ES-I3 (cell line): ENCODE data around the gene SLC35A5.

Experiments
- H3K36me3 ChIP-seq: 2 replicates; pipeline ENCODE4 v1.6.1; 2013; ENCODE audit warnings: mild to moderate bottlenecking, low read length, control low read depth, moderate library complexity; ENCODE audit not compliant: insufficient read depth
- H3K4me1 ChIP-seq: 2 replicates; pipeline ENCODE4 v1.6.1; 2013; ENCODE audit warnings: mild to moderate bottlenecking, control low read depth, low read length; ENCODE audit not compliant: insufficient read depth
- H3K9ac ChIP-seq: 2 replicates; pipeline ENCODE4 v1.6.1; 2013; ENCODE audit warnings: low read depth, mild to moderate bottlenecking, low read length, moderate library complexity
- H3K9me3 ChIP-seq: 2 replicates; pipeline ENCODE4 v1.6.1; 2013; ENCODE audit warnings: mild to moderate bottlenecking, low read length, moderate library complexity; ENCODE audit not compliant: control insufficient read depth, insufficient read depth

Gene SLC35A5

GRCh38 chr3:112619295-112619694, 57.5 kb downstream of the SLC35A5 start:
- Histone ChIP-seq H3K9ac (no peak overlapping the region), H3K9me3 (no peaks in the 10 kb centered on the region), H3K36me3 (no peaks in the 10 kb centered on the region), H3K4me1 (peaks cover 28% of the 10 kb centered on the region)

GRCh38 chr3:112623213-112623612, 61.4 kb downstream of the SLC35A5 start:
- H3K4me1 ChIP-seq = peaks cover 15% of the 10 kb centered on the region
- H3K36me3 ChIP-seq = no peaks in the 10 kb centered on the region
- no peaks in the 10 kb centered on the region for H3K9me3 ChIP-seq
- H3K9ac ChIP-seq = no peak overlapping the region

- Histone ChIP-seq H3K9me3 (no peaks in the 10 kb centered on the region), H3K9ac (no peak overlapping the region), H3K36me3 (no peaks in the 10 kb centered on the region), H3K4me1 (peaks cover 15% of the 10 kb centered on the region)
Observed at GRCh38 chr3:112623717-112624116, 61.9 kb downstream of the SLC35A5 start.

GRCh38 chr3:112627419-112627818, 65.6 kb downstream of the SLC35A5 start:
- Histone ChIP-seq H3K4me1 (peaks cover 44% of the 10 kb centered on the region), H3K9me3 (no peaks in the 10 kb centered on the region), H3K36me3 (no peaks in the 10 kb centered on the region), H3K9ac (no peak overlapping the region)

GRCh38 chr3:112627919-112628466, 66.1 kb downstream of the SLC35A5 start:
- no peaks in the 10 kb centered on the region for H3K9me3 ChIP-seq
- no peak overlapping the region for H3K9ac ChIP-seq
- H3K36me3 ChIP-seq = no peaks in the 10 kb centered on the region
- H3K4me1 ChIP-seq = peaks cover 46% of the 10 kb centered on the region

GRCh38 chr3:112629425-112629824, 67.6 kb downstream of the SLC35A5 start:
- Histone ChIP-seq H3K4me1 (peaks cover 48% of the 10 kb centered on the region), H3K9me3 (no peaks in the 10 kb centered on the region), H3K36me3 (no peaks in the 10 kb centered on the region), H3K9ac (no peak overlapping the region)

- Histone ChIP-seq H3K36me3 (no peaks in the 10 kb centered on the region), H3K9ac (no peak overlapping the region), H3K4me1 (peaks cover 59% of the 10 kb centered on the region), H3K9me3 (no peaks in the 10 kb centered on the region)
Observed at GRCh38 chr3:112631257-112631656, 69.4 kb downstream of the SLC35A5 start.

GRCh38 chr3:112632596-112632995, 70.8 kb downstream of the SLC35A5 start:
- Histone ChIP-seq H3K9me3 (no peaks in the 10 kb centered on the region), H3K36me3 (no peaks in the 10 kb centered on the region), H3K9ac (0 out of 2 replicates have a peak overlapping the region, but pooled peaks have one; percentile 4), H3K4me1 (peaks cover 59% of the 10 kb centered on the region)

- H3K9me3 ChIP-seq = no peaks in the 10 kb centered on the region
- no peak overlapping the region for H3K9ac ChIP-seq
- H3K4me1 ChIP-seq = peaks cover 59% of the 10 kb centered on the region
- no peaks in the 10 kb centered on the region for H3K36me3 ChIP-seq
Observed at GRCh38 chr3:112633191-112633590, 71.3 kb downstream of the SLC35A5 start.

- H3K36me3 ChIP-seq = no peaks in the 10 kb centered on the region
- H3K9ac ChIP-seq = no peak overlapping the region
- H3K4me1 ChIP-seq = peaks cover 59% of the 10 kb centered on the region
- H3K9me3 ChIP-seq = no peaks in the 10 kb centered on the region
Observed at GRCh38 chr3:112633757-112634156, 71.9 kb downstream of the SLC35A5 start.

- Histone ChIP-seq H3K4me1 (peaks cover 51% of the 10 kb centered on the region), H3K9ac (no peak overlapping the region), H3K9me3 (no peaks in the 10 kb centered on the region), H3K36me3 (no peaks in the 10 kb centered on the region)
Observed at GRCh38 chr3:112634786-112635541, 73.1 kb downstream of the SLC35A5 start.
